Tibial artery (tissue), 4 donors: ENCODE data around the gene GALNT9.

ENCODE experiments used
- DNase-seq, 2 donors: peaks; one replicate each; pipeline ENCODE4 v3.0.0-alpha.2; 2019
- H3K27ac ChIP-seq, 2 donors: fragments of 200-600 bp; sonication (generic) in 1 of 2; 1 replicate in 1 of 2; 2 replicates in 1 of 2; pipeline ENCODE4 v1.5.1; 2018 to 2019; ENCODE audit warnings: mild to moderate bottlenecking in 1 of 2
- H3K27me3 ChIP-seq, 2 donors: fragments of 200-600 bp; sonication (generic) in 1 of 2; one replicate each; pipeline versions ENCODE4 v1.5.1 to v1.6.0; 2016 to 2019
- H3K36me3 ChIP-seq, 3 donors: fragments of 200-600 bp; sonication (generic) in 2 of 3; one replicate each; pipeline ENCODE4 v1.5.1; 2016 to 2019; ENCODE audit warnings: mild to moderate bottlenecking in 2 of 3
- H3K4me1 ChIP-seq, 4 donors: fragments of 200-600 bp; sonication (generic) in 2 of 4; 1 replicate in 3 of 4; 2 replicates in 1 of 4; pipeline ENCODE4 v1.5.1; 2016 to 2019
- H3K4me3 ChIP-seq, 2 donors: fragments of 200-600 bp; sonication (generic) in 1 of 2; 1 replicate in 1 of 2; 2 replicates in 1 of 2; pipeline ENCODE4 v1.5.1; 2018 to 2019; ENCODE audit warnings: mild to moderate bottlenecking in 2 of 2
- H3K9me3 ChIP-seq, 3 donors: fragments of 200-600 bp; sonication (generic) in 1 of 3; one replicate each; pipeline ENCODE4 v1.5.1; 2016 to 2019
- intact Hi-C: fragments of 100-400 bp; cut with DNase I; formaldehyde crosslinking; loops from one replicate; pipeline ENCODE4 v1.15.0; 2023; ENCODE audit warnings: low total_unique reads
- TF ChIP-seq, protein P1 (sequence below), 2 experiments: fragments of 200-600 bp in 1 of 2; fragments of 450-650 bp in 1 of 2; IDR thresholded peaks; one replicate each; pipeline ENCODE4 v1.5.1; 2017 to 2019; ENCODE audit warnings: antibody characterized with exemption in 2 of 2, mild to moderate bottlenecking in 1 of 2, moderate library complexity in 1 of 2

The GALNT9 gene

GRCh38 chr12:132160016-132160415, 169.4 kb downstream of the GALNT9 start:
- no peaks in the 10 kb centered on the region for H3K27me3 ChIP-seq
- peaks cover 0 to 19% (median 17%) of the 10 kb centered on the region in 4 donors for H3K4me1 ChIP-seq
- TF ChIP-seq, protein P1, sequence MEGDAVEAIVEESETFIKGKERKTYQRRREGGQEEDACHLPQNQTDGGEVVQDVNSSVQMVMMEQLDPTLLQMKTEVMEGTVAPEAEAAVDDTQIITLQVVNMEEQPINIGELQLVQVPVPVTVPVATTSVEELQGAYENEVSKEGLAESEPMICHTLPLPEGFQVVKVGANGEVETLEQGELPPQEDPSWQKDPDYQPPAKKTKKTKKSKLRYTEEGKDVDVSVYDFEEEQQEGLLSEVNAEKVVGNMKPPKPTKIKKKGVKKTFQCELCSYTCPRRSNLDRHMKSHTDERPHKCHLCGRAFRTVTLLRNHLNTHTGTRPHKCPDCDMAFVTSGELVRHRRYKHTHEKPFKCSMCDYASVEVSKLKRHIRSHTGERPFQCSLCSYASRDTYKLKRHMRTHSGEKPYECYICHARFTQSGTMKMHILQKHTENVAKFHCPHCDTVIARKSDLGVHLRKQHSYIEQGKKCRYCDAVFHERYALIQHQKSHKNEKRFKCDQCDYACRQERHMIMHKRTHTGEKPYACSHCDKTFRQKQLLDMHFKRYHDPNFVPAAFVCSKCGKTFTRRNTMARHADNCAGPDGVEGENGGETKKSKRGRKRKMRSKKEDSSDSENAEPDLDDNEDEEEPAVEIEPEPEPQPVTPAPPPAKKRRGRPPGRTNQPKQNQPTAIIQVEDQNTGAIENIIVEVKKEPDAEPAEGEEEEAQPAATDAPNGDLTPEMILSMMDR (IDR thresholded peaks at IDR 0.05), result no peak
- H3K4me3 ChIP-seq, result no peak overlapping the region
- peaks cover 0 to 35% (median 20%) of the 10 kb centered on the region in 3 donors for H3K36me3 ChIP-seq
- no peaks in the 10 kb centered on the region for H3K9me3 ChIP-seq
- intact Hi-C loops, result no loop called here
- DNase-seq, result peak in 1 of 2 donors; percentile 46
- no peak overlapping the region for H3K27ac ChIP-seq

GRCh38 chr12:132159555-132160003, 169.8 kb downstream of the GALNT9 start:
- Histone ChIP-seq H3K4me1 (peaks cover 0 to 19% (median 17%) of the 10 kb centered on the region in 4 donors), H3K4me3 (no peak overlapping the region), H3K27me3 (no peaks in the 10 kb centered on the region), H3K9me3 (no peaks in the 10 kb centered on the region), H3K27ac (no peak overlapping the region), H3K36me3 (peaks cover 0 to 35% (median 20%) of the 10 kb centered on the region in 3 donors)
- DNase-seq, result peak in 1 of 2 donors; percentile 55
- TF ChIP-seq, protein P1 (IDR thresholded peaks at IDR 0.05), result no peak
- intact Hi-C loops, result no loop called here

GRCh38 chr12:132158677-132159554, 170.5 kb downstream of the GALNT9 start:
- no peaks in the 10 kb centered on the region for H3K27me3 ChIP-seq
- H3K27ac ChIP-seq, result no peak overlapping the region
- no peak overlapping the region for H3K4me3 ChIP-seq
- DNase-seq, result no peak
- no peaks in the 10 kb centered on the region for H3K9me3 ChIP-seq
- H3K4me1 ChIP-seq, result peaks cover 0 to 23% (median 20%) of the 10 kb centered on the region in 4 donors
- intact Hi-C loops, result no loop called here
- TF ChIP-seq, protein P1 (IDR thresholded peaks at IDR 0.05), result no peak
- peaks cover 0 to 35% (median 20%) of the 10 kb centered on the region in 3 donors for H3K36me3 ChIP-seq

GRCh38 chr12:132157733-132158409, 171.5 kb downstream of the GALNT9 start:
- peaks cover 0 to 18% (median 16%) of the 10 kb centered on the region in 4 donors for H3K4me1 ChIP-seq
- no peak overlapping the region for H3K4me3 ChIP-seq
- H3K27ac ChIP-seq, result no peak overlapping the region
- H3K27me3 ChIP-seq, result no peaks in the 10 kb centered on the region
- no peaks in the 10 kb centered on the region for H3K9me3 ChIP-seq
- TF ChIP-seq, protein P1 (IDR thresholded peaks at IDR 0.05), result no peak
- intact Hi-C loops, result no loop called here
- DNase-seq, result no peak
- H3K36me3 ChIP-seq, result peaks cover 0 to 35% (median 20%) of the 10 kb centered on the region in 3 donors

GRCh38 chr12:132156573-132157325, 172.6 kb downstream of the GALNT9 start:
- TF ChIP-seq, protein P1 (IDR thresholded peaks at IDR 0.05), result no peak
- no peak overlapping the region for H3K27ac ChIP-seq

More at GRCh38 chr12:132156573-132157325, 172.6 kb downstream of the GALNT9 start:
- no peak for DNase-seq
- no peaks in the 10 kb centered on the region for H3K27me3 ChIP-seq
- H3K4me3 ChIP-seq, result no peak overlapping the region
- peaks cover 0 to 44% (median 24%) of the 10 kb centered on the region in 3 donors for H3K36me3 ChIP-seq
- no peaks in the 10 kb centered on the region for H3K9me3 ChIP-seq
- intact Hi-C loops, result no loop called here
- H3K4me1 ChIP-seq, result peaks cover 0 to 8% (median 5%) of the 10 kb centered on the region in 4 donors
